HG03460 (cell line): ENCODE measurements around the gene ZNF473.
"Not testable (repeated sequence)": the region's sequence is repeated elsewhere in the genome, so short reads cannot be mapped to it uniquely, and the experiment has no call there.

ENCODE experiments used
- ATAC-seq: cut with Tn5 transposase; IDR thresholded peaks from one replicate; pipeline ENCODE4 v1.9.1; 2021; ENCODE audit not compliant: unreplicated experiment

The ZNF473 gene

DNA sequence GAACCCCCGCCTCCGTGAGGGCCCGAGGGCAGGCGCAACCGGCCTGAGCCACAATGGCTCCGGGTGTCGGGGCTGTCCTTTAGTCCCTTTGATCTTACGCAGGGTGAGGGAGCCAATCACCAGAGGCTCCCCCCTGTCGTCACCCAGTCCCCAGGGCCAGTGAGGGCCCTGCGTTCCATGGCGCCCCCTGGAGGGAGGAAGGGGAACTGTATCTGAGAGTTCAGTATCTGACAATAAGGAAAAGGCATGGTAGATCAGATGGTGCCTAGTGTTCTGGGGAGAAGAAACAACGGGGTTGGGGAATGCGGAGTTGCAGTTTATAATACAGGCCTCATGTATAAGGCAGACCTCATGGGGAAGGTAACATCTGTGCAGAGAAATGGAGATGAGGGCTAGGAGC is 72.1 kb downstream of the ZNF473 start:
- not testable (repeated sequence) for ATAC-seq

DNA sequence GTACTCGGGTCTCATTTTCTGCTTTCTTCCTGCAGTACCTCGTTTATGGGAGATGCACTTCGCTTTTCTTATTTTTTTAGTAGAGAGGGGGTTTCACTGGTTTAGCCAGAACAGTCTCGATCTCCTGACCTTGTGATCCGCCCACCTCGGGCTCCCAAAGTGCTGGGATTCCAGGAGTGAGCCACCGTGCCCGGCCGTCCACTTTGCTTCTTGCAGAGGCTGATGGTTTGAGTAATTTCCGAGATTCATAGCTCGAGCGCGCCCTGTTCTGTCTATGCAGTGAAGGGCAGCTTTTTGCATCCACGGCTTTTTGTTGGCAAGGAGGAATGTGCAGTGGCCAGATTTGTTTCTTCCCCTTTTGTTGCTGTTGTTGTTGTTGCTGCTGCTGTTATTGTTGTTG is 73.1 kb downstream of the ZNF473 start:
- not testable (repeated sequence) for ATAC-seq

DNA sequence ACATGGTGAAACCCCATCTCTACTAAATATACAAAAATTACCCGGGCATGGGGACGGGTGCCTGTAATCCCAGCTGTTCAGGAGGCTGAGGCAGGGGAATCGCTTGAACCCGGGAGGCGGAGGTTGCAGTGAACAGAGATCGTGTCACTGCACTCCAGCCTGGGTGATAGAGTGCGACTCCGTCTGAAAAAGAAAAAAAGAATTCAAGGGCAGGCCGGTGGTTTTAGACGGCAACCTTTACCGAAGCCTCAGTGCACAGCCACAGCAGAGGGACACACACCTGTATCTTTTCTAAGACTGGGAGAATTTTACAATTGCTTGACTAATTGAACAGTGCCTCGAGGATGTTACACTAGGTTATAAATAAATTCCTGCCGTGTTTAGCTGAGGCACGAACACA is 73.9 kb downstream of the ZNF473 start:
- not testable (repeated sequence) for ATAC-seq

DNA sequence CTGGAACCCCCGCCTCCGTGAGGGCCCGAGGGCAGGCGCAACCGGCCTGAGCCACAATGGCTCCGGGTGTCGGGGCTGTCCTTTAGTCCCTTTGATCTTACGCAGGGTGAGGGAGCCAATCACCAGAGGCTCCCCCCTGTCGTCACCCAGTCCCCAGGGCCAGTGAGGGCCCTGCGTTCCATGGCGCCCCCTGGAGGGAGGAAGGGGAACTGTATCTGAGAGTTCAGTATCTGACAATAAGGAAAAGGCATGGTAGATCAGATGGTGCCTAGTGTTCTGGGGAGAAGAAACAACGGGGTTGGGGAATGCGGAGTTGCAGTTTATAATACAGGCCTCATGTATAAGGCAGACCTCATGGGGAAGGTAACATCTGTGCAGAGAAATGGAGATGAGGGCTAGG is 75.1 kb downstream of the ZNF473 start:
- not testable (repeated sequence) for ATAC-seq
